SU-DHL-6 (cell line): ENCODE data around the gene TEX47.

Source experiments
- H2AFZ ChIP-seq: fragments of 200-600 bp; sonication (generic); 2 replicates; pipeline ENCODE4 v1.6.1; 2014; ENCODE audit warnings: low read depth, mild to moderate bottlenecking, moderate library complexity, mixed read lengths, antibody characterized with exemption, low read length; ENCODE audit not compliant: severe bottlenecking
- H3F3A ChIP-seq: fragments of 200-600 bp; shearing (Covaris generic); 2 replicates; pipeline ENCODE4 v1.6.0; 2016; ENCODE audit warnings: antibody characterized with exemption, mild to moderate bottlenecking; ENCODE audit not compliant: insufficient read depth
- H3K27ac ChIP-seq: fragments of 200-600 bp; sonication (generic); 2 replicates; pipeline ENCODE4 v1.5.1; 2016; ENCODE audit warnings: low read depth, mild to moderate bottlenecking, low read length, moderate library complexity, mixed read lengths
- H3K27me3 ChIP-seq: fragments of 200-600 bp; sonication (generic), shearing (Covaris generic); 2 replicates; pipeline ENCODE4 v1.6.0; 2014; ENCODE audit warnings: mild to moderate bottlenecking, low read length
- H3K36me3 ChIP-seq: fragments of 200-600 bp; sonication (generic); 2 replicates; pipeline ENCODE4 v1.6.1; 2014; ENCODE audit warnings: mild to moderate bottlenecking, low read length, mixed read lengths
- H3K4me2 ChIP-seq: fragments of 300-600, 200-600 bp; shearing (Covaris generic), sonication (generic); 2 replicates; pipeline ENCODE4 v1.6.0; 2014; ENCODE audit warnings: low read length, low read depth, mild to moderate bottlenecking; ENCODE audit not compliant: poor library complexity, severe bottlenecking
- H3K4me3 ChIP-seq: fragments of 200-600 bp; sonication (generic); 2 replicates; pipeline ENCODE4 v1.5.1; 2014; ENCODE audit warnings: antibody characterized with exemption, low read length, mild to moderate bottlenecking, mixed read lengths; ENCODE audit not compliant: insufficient read depth, poor library complexity, severe bottlenecking
- H3K79me2 ChIP-seq: fragments of 200-600 bp; sonication (generic); 2 replicates; pipeline ENCODE4 v1.6.1; 2014; ENCODE audit warnings: mild to moderate bottlenecking, low read length, moderate library complexity; ENCODE audit not compliant: insufficient read depth
- H3K9ac ChIP-seq: fragments of 200-600 bp; sonication (generic); 2 replicates; pipeline ENCODE4 v1.7.0; 2014; ENCODE audit warnings: mild to moderate bottlenecking, low read length
- H3K9me2 ChIP-seq: fragments of 200-600 bp; sonication (generic); replicated peaks from 2 replicates; pipeline ENCODE4 v1.6.1; 2014; ENCODE audit warnings: low read length; ENCODE audit not compliant: insufficient read depth
- H3K9me3 ChIP-seq: fragments of 200-600 bp; sonication (generic); 2 replicates; pipeline ENCODE4 v1.6.1; 2014; ENCODE audit warnings: low read length, mixed read lengths; ENCODE audit not compliant: insufficient read depth
- H4K20me1 ChIP-seq: fragments of 200-600 bp; sonication (generic); 2 replicates; pipeline ENCODE4 v1.6.1; 2014; ENCODE audit warnings: low read depth, mild to moderate bottlenecking, antibody characterized with exemption, low read length, moderate library complexity, mixed read lengths
- EZH2phosphoT487 ChIP-seq: fragments of 200-600 bp; sonication (generic), shearing (Covaris generic); conservative IDR thresholded peaks from 2 replicates; pipeline ENCODE4 v1.6.1; 2018; ENCODE audit warnings: mild to moderate bottlenecking, antibody characterized with exemption, low read length, moderate library complexity, mixed read lengths
- TF ChIP-seq, protein P1 (sequence below): fragments of 200-600 bp; sonication (generic); IDR thresholded peaks from one replicate; pipeline ENCODE4 v1.5.1; 2017; ENCODE audit warnings: antibody characterized with exemption, mild to moderate bottlenecking, low read length, moderate library complexity; ENCODE audit not compliant: insufficient read depth, poor library complexity, severe bottlenecking

Gene TEX47

DNA sequence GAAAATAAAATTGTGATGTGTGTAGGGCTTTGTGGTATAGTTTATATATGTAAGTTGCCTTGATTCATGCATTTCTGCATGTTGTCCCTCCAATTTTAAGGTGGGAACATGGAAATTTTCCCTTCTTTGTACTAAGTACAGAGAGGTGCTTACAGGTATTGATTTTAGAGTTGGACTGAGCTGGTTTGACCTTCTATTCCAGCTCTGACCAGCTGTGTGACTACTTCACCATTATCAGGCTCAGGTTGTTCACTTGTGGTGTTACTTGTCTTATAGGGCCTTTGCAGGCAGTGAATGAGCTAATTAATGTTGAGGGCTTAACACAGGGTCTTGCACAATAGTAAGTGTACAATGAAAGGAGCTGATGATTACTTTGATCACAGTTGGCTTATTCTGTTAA, 19.7 kb downstream of the TEX47 start:
- no peak overlapping the region for H3K4me3 ChIP-seq
- H3K9ac ChIP-seq, result no peak overlapping the region
- H3K4me2 ChIP-seq, result no peak overlapping the region
- H3K27ac ChIP-seq, result no peak overlapping the region
- H3K36me3 ChIP-seq, result no peaks in the 10 kb centered on the region
- no peaks in the 10 kb centered on the region for H3K27me3 ChIP-seq
- H3K79me2 ChIP-seq, result no peaks in the 10 kb centered on the region
- no peaks in the 10 kb centered on the region for H3K9me3 ChIP-seq
- TF ChIP-seq, protein P1, sequence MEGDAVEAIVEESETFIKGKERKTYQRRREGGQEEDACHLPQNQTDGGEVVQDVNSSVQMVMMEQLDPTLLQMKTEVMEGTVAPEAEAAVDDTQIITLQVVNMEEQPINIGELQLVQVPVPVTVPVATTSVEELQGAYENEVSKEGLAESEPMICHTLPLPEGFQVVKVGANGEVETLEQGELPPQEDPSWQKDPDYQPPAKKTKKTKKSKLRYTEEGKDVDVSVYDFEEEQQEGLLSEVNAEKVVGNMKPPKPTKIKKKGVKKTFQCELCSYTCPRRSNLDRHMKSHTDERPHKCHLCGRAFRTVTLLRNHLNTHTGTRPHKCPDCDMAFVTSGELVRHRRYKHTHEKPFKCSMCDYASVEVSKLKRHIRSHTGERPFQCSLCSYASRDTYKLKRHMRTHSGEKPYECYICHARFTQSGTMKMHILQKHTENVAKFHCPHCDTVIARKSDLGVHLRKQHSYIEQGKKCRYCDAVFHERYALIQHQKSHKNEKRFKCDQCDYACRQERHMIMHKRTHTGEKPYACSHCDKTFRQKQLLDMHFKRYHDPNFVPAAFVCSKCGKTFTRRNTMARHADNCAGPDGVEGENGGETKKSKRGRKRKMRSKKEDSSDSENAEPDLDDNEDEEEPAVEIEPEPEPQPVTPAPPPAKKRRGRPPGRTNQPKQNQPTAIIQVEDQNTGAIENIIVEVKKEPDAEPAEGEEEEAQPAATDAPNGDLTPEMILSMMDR, result no peak
- no peak for TF ChIP-seq EZH2phosphoT487
- H2AFZ ChIP-seq, result no peak overlapping the region
- no peaks in the 10 kb centered on the region for H3F3A ChIP-seq
- no peaks in the 10 kb centered on the region for H4K20me1 ChIP-seq
- peaks cover 3% of the 10 kb centered on the region; the same call in 1 of the 2 replicates for H3K9me2 ChIP-seq

DNA sequence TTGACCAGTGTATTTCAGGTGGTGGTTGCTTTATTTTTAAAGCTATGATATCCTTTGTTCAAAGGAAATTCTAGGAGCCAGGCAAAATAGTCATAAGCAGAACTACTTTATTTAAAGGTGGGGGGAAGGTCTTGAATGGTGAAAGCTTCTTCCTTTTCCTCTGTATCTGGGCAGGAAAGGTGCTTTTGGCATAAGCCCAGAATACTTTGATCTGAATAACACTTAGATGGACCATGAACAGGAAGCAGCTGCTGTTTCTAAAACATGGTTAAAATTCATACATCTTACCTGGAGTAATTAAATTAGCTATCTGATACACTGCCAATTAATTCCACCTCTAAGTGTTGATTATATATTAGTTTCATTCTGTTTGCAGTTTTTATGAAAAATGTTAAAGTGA, 22.8 kb downstream of the TEX47 start:
- H3K27ac ChIP-seq, result no peak overlapping the region
- H3K36me3 ChIP-seq, result no peaks in the 10 kb centered on the region
- H2AFZ ChIP-seq, result no peak overlapping the region
- H3K79me2 ChIP-seq, result no peaks in the 10 kb centered on the region
- H3K4me3 ChIP-seq, result no peak overlapping the region
- TF ChIP-seq, protein P1, result no peak
- TF ChIP-seq EZH2phosphoT487, result no peak
- H4K20me1 ChIP-seq, result no peaks in the 10 kb centered on the region
- H3F3A ChIP-seq, result no peaks in the 10 kb centered on the region
- no peaks in the 10 kb centered on the region for H3K27me3 ChIP-seq
- H3K9me2 ChIP-seq, result peaks cover 3% of the 10 kb centered on the region; the same call in 1 of the 2 replicates
- no peaks in the 10 kb centered on the region for H3K9me3 ChIP-seq
- H3K4me2 ChIP-seq, result no peak overlapping the region
- H3K9ac ChIP-seq, result no peak overlapping the region

GRCh38 chr7:88771417-88771816, 24.1 kb downstream of the TEX47 start:
- Histone ChIP-seq H2AFZ (no peak overlapping the region), H3K27ac (no peak overlapping the region), H3K9me3 (no peaks in the 10 kb centered on the region), H3K9ac (no peak overlapping the region), H4K20me1 (no peaks in the 10 kb centered on the region), H3K36me3 (no peaks in the 10 kb centered on the region), H3F3A (no peaks in the 10 kb centered on the region), H3K9me2 (peaks cover 3% of the 10 kb centered on the region; the same call in 1 of the 2 replicates), H3K4me3 (no peak overlapping the region), H3K4me2 (no peak overlapping the region), H3K79me2 (no peaks in the 10 kb centered on the region), H3K27me3 (no peaks in the 10 kb centered on the region)
- TF ChIP-seq EZH2phosphoT487, result no peak
- TF ChIP-seq, protein P1, result no peak

DNA sequence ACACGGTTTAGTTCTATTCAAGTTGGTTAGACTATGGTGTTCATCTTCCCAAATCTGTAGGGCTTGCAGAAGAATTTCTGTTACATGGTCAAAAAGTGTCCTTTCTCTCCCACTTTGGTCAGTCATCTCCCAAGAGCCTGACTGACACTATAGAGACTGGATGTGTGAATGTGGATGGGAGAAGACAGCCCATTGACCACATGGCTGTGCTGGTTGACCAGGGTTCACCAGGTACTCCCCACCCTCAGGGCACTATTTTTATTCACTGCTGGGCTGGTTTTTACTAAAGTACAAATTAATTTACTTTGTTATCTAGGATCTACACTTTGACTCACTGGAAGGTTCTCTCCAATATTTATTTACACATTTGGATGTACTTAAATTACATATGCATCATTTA, 33.8 kb downstream of the TEX47 start:
- Histone ChIP-seq H3K9me2 (no peaks in the 10 kb centered on the region), H2AFZ (no peak overlapping the region), H3K4me3 (no peak overlapping the region), H3K27ac (no peak overlapping the region), H3K9me3 (no peaks in the 10 kb centered on the region), H3K36me3 (no peaks in the 10 kb centered on the region), H3K9ac (no peak overlapping the region), H3K27me3 (no peaks in the 10 kb centered on the region), H4K20me1 (no peaks in the 10 kb centered on the region; the same call in 1 of the 2 replicates), H3K79me2 (no peaks in the 10 kb centered on the region), H3K4me2 (no peak overlapping the region), H3F3A (no peaks in the 10 kb centered on the region)
- TF ChIP-seq, protein P1, result no peak
- no peak for TF ChIP-seq EZH2phosphoT487
